Retina (tissue), 1 donor: ENCODE data around the gene OSBPL8.
"Not testable (repeated sequence)": the region's sequence is repeated elsewhere in the genome, so short reads cannot be mapped to it uniquely, and the experiment has no call there.

ENCODE experiments used
- DNase-seq: peaks from one replicate; pipeline ENCODE4 v3.0.0-alpha.2; 2016

The OSBPL8 gene

GRCh38 chr12:76346798-76347420, 212.7 kb downstream of the OSBPL8 start:
- peak; percentile 28 for DNase-seq

- no peak for DNase-seq
These were observed 213.3 kb downstream of the OSBPL8 start for GRCh38 chr12:76346236-76346635.

- no peak for DNase-seq
These were observed 214.0 kb downstream of the OSBPL8 start for GRCh38 chr12:76345569-76345968.

- no peak for DNase-seq
These were observed 218.0 kb downstream of the OSBPL8 start for GRCh38 chr12:76341436-76342030.

GRCh38 chr12:76340680-76341435, 218.7 kb downstream of the OSBPL8 start:
- no peak for DNase-seq

- DNase-seq: no peak
These were observed 222.0 kb downstream of the OSBPL8 start for GRCh38 chr12:76337583-76337982.

GRCh38 chr12:76332606-76333005, 227.0 kb downstream of the OSBPL8 start:
- DNase-seq: no peak

- DNase-seq: no peak
These were observed 230.0 kb downstream of the OSBPL8 start for GRCh38 chr12:76329606-76330005.

- no peak for DNase-seq
These were observed 230.4 kb downstream of the OSBPL8 start for GRCh38 chr12:76329159-76329558.

GRCh38 chr12:76319595-76320319, 239.8 kb downstream of the OSBPL8 start:
- not testable (repeated sequence) for DNase-seq

GRCh38 chr12:76318773-76319594, 240.6 kb downstream of the OSBPL8 start:
- DNase-seq: no peak

- no peak for DNase-seq
These were observed 241.6 kb downstream of the OSBPL8 start for GRCh38 chr12:76317976-76318375.

GRCh38 chr12:76316468-76316867, 243.1 kb downstream of the OSBPL8 start:
- DNase-seq: no peak

GRCh38 chr12:76313299-76313698, 246.3 kb downstream of the OSBPL8 start:
- DNase-seq: no peak

- DNase-seq: no peak
These were observed 247.3 kb downstream of the OSBPL8 start for GRCh38 chr12:76312315-76312714.

- DNase-seq: no peak
These were observed 247.8 kb downstream of the OSBPL8 start for GRCh38 chr12:76311796-76312195.

- no peak for DNase-seq
These were observed 249.5 kb downstream of the OSBPL8 start for GRCh38 chr12:76310110-76310509.

GRCh38 chr12:76308866-76309265, 250.7 kb downstream of the OSBPL8 start:
- no peak for DNase-seq

- no peak for DNase-seq
These were observed 252.5 kb downstream of the OSBPL8 start for GRCh38 chr12:76307083-76307482.

- no peak for DNase-seq
These were observed 255.5 kb downstream of the OSBPL8 start for GRCh38 chr12:76303989-76304460.

- no peak for DNase-seq
These were observed 256.2 kb downstream of the OSBPL8 start for GRCh38 chr12:76303365-76303764.
